Smooth muscle cell (in vitro differentiated cells): ENCODE measurements around the gene ANKMY1. TPM values are rescaled to one million over a fixed set of nuclear protein-coding genes. Genes with fewer than 3 reads are reported as not detected.

Experiments
- DNase-seq: peaks from one replicate; lab custom pipeline; 2025; ENCODE audit not compliant: unreplicated experiment; lab: John Stamatoyannopoulos, UW
- H2AFZ ChIP-seq: fragments of 200-600 bp; sonication (generic); 2 replicates; pipeline ENCODE4 v1.6.0; 2016; ENCODE audit warnings: antibody characterized with exemption, low read depth, mild to moderate bottlenecking
- H3F3A ChIP-seq: fragments of 200-600 bp; sonication (generic); 2 replicates; pipeline ENCODE4 v1.6.0; 2017; ENCODE audit warnings: antibody characterized with exemption, low read depth
- H3K27ac ChIP-seq: fragments of 200-600 bp; sonication (generic); 2 replicates; pipeline ENCODE4 v1.5.1; 2016; ENCODE audit warnings: low read depth, mild to moderate bottlenecking
- H3K27me3 ChIP-seq: fragments of 200-600 bp; sonication (generic); 2 replicates; pipeline ENCODE4 v1.6.1; 2016; ENCODE audit warnings: low read depth, mild to moderate bottlenecking
- H3K36me3 ChIP-seq: fragments of 200-600 bp; sonication (generic); 2 replicates; pipeline ENCODE4 v1.5.1; 2016; ENCODE audit warnings: low read depth
- H3K4me1 ChIP-seq: fragments of 200-600 bp; sonication (generic); 2 replicates; pipeline ENCODE4 v1.5.1; 2016; ENCODE audit warnings: low read depth
- H3K4me2 ChIP-seq: fragments of 200-600 bp; sonication (generic); 2 replicates; pipeline ENCODE4 v1.6.0; 2016; ENCODE audit warnings: mild to moderate bottlenecking
- H3K4me3 ChIP-seq: fragments of 200-600 bp; sonication (generic); 2 replicates; pipeline ENCODE4 v1.5.1; 2016; ENCODE audit warnings: mild to moderate bottlenecking
- H3K79me2 ChIP-seq: fragments of 200-600 bp; sonication (generic); 2 replicates; pipeline ENCODE4 v1.6.0; 2016; ENCODE audit warnings: low read depth, mild to moderate bottlenecking
- H3K9ac ChIP-seq: fragments of 200-600 bp; sonication (generic); 2 replicates; pipeline ENCODE4 v1.6.0; 2016; ENCODE audit warnings: low read depth
- H3K9me3 ChIP-seq: fragments of 200-600 bp; sonication (generic); replicated peaks from 2 replicates; pipeline ENCODE4 v1.5.1; 2016; ENCODE audit warnings: low read depth
- H4K20me1 ChIP-seq: fragments of 200-600 bp; sonication (generic); 2 replicates; pipeline ENCODE4 v1.6.0; 2016; ENCODE audit warnings: low read depth
- WGBS: methylation state at CpG from one replicate; pipeline ENCODE4 v1.1.7; 2016; ENCODE audit warnings: low lambda C conversion rate; 5-methylcytosine and 5-hydroxymethylcytosine counted together
- polyA plus RNA-seq: library from polyadenylated mRNA; unstranded; fragments of >200 nt; fragmentation: Nextera tagmentation; extraction: Ambion mirVana; gene quantifications from 2 replicates; pipeline ENCODE4 v1.2.1, GENCODE V29; 2016
- total RNA-seq: library from RNA; depleted of rRNA; stranded (reverse); fragments of >200 nt; gene quantifications from 2 replicates; pipeline ENCODE4 v1.2.3, GENCODE V29; 2014
- TF ChIP-seq, protein P1 (sequence below): fragments of 200-600 bp; sonication (generic); IDR thresholded peaks from 2 replicates; pipeline ENCODE4 v1.5.1; 2017; ENCODE audit warnings: borderline replicate concordance, mild to moderate bottlenecking, antibody characterized with exemption; ENCODE audit not compliant: insufficient read depth, poor library complexity, severe bottlenecking

ANKMY1 gene
- total and polyA plus RNA-seq, 2 experiments from 2014 or later: 6.4 to 8.7 TPM

DNA sequence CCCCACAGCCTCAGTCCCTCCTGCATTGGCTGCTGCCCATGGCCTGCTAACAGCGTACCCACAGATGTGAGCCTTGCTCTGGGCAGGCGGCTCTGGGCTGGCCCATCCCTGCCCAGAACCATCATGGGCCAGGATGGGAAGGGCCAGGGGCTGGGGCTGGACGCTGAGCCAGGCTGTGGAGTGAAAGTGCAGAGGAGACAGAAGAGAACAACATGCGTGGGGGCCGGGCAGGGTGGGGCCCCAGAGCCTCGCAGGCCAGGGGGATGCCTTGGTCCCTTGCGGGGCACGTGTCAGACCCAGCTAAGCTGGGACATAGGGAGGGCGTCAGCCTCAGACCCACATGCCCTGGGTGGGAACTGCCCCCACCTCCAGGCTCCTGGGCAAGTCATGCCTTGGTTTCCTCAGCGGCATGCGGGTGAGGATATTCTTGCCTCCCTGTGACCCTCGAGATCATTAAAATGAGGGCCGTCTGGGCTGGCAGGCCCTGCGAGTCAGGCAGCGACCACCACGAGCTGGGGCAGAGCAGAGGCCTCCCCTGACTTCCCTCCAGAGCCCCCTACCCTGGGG is 95.0 kb downstream of the ANKMY1 start:
- Histone ChIP-seq H2AFZ (no peak overlapping the region), H4K20me1 (peaks cover 53% of the 10 kb centered on the region), H3K27me3 (no peaks in the 10 kb centered on the region), H3K4me1 (peaks cover 4% of the 10 kb centered on the region), H3K9me3 (no peaks in the 10 kb centered on the region), H3K36me3 (no peaks in the 10 kb centered on the region), H3K27ac (no peak overlapping the region), H3K9ac (no peak overlapping the region), H3K4me2 (no peak overlapping the region), H3K79me2 (no peaks in the 10 kb centered on the region), H3K4me3 (no peak overlapping the region), H3F3A (no peaks in the 10 kb centered on the region)
- DNase-seq: no peak
- 96% methylated on average over 16 of the region's 16 CpGs for WGBS
- TF ChIP-seq, protein P1, sequence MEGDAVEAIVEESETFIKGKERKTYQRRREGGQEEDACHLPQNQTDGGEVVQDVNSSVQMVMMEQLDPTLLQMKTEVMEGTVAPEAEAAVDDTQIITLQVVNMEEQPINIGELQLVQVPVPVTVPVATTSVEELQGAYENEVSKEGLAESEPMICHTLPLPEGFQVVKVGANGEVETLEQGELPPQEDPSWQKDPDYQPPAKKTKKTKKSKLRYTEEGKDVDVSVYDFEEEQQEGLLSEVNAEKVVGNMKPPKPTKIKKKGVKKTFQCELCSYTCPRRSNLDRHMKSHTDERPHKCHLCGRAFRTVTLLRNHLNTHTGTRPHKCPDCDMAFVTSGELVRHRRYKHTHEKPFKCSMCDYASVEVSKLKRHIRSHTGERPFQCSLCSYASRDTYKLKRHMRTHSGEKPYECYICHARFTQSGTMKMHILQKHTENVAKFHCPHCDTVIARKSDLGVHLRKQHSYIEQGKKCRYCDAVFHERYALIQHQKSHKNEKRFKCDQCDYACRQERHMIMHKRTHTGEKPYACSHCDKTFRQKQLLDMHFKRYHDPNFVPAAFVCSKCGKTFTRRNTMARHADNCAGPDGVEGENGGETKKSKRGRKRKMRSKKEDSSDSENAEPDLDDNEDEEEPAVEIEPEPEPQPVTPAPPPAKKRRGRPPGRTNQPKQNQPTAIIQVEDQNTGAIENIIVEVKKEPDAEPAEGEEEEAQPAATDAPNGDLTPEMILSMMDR: no peak

DNA sequence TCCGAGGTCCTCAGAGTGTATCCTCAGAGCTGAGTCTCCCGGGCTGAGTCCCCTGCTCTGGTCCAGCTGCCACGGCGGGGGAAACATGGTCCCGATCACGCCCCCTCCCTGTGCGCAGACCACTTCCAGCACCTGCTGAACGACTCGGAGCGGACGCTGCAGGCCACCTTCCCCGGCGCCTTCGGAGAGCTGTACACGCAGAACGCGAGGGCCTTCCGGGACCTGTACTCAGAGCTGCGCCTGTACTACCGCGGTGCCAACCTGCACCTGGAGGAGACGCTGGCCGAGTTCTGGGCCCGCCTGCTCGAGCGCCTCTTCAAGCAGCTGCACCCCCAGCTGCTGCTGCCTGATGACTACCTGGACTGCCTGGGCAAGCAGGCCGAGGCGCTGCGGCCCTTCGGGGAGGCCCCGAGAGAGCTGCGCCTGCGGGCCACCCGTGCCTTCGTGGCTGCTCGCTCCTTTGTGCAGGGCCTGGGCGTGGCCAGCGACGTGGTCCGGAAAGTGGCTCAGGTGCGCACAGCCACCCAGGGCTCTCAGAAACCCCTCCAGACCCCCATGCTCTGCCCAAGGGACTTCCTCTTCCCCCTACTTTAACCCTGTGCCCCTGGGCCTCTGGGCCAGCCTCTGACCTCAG is 95.6 kb downstream of the ANKMY1 start:
- TF ChIP-seq, protein P1: no peak
- Histone ChIP-seq H4K20me1 (peaks cover 59% of the 10 kb centered on the region), H3K4me1 (peaks cover 10% of the 10 kb centered on the region), H2AFZ (no peak overlapping the region), H3K36me3 (no peaks in the 10 kb centered on the region), H3K9ac (no peak overlapping the region), H3K79me2 (no peaks in the 10 kb centered on the region), H3F3A (no peaks in the 10 kb centered on the region), H3K4me3 (no peak overlapping the region), H3K27me3 (no peaks in the 10 kb centered on the region), H3K9me3 (no peaks in the 10 kb centered on the region), H3K4me2 (no peak overlapping the region), H3K27ac (no peak overlapping the region)
- WGBS: 97% methylated on average over 37 of the region's 41 CpGs
- no peak for DNase-seq

DNA sequence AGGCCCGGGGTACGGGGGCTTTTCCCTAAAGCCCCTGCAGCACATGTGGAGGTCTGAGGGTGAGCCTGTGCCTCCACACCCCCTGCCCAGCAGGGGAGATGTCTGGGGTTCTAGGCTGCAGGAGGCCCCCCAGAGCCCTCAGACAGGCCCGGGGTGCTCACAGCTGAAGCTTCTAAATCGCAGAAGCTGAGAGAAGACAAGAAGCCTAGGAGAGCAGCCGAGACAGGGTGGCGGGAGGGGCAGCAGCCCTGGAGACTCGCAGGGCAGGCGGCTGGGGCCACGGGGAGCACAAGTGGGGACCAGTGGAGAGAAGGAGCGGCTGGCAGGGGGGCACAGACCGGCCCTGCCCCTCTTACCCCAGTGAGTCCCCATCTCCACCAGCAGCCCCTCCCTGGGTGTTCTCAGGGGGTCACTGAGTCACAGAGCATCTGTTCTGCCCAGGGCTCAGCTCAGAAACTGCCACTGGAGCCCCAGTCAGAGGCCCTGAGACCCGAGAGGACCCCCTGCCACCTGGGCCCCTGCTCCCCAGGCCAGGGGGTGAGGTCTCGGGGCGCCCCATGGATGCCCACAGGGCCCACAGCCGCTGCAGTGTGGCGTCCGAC is 96.2 kb downstream of the ANKMY1 start:
- Histone ChIP-seq H3K4me3 (no peak overlapping the region), H3K9ac (no peak overlapping the region), H3K27ac (no peak overlapping the region), H3K36me3 (no peaks in the 10 kb centered on the region), H3K4me1 (peaks cover 16% of the 10 kb centered on the region), H3K9me3 (no peaks in the 10 kb centered on the region), H3K4me2 (no peak overlapping the region), H3F3A (no peaks in the 10 kb centered on the region), H4K20me1 (peaks cover 66% of the 10 kb centered on the region), H2AFZ (no peak overlapping the region), H3K79me2 (no peaks in the 10 kb centered on the region), H3K27me3 (no peaks in the 10 kb centered on the region)
- WGBS: 97% methylated on average over 15 of the region's 17 CpGs
- TF ChIP-seq, protein P1: no peak
- no peak for DNase-seq
